GM19099 (cell line): Measurements from ENCODE around the gene C16orf74.
A peak's percentile ranks its signal among the peaks of the same experiment; 100 is the strongest.

Experiments
- POLR2A ChIP-seq: IDR thresholded peaks from 3 replicates; pipeline ENCODE4 v1.6.1; 2011; ENCODE audit warnings: low read depth; ENCODE audit not compliant: insufficient read length; ENCODE audit errors: extremely low read depth

Gene C16orf74

GRCh38 chr16:85704900-85705846 lies 45.7 kb downstream of the C16orf74 start:
- TF ChIP-seq POLR2A: no peak

DNA sequence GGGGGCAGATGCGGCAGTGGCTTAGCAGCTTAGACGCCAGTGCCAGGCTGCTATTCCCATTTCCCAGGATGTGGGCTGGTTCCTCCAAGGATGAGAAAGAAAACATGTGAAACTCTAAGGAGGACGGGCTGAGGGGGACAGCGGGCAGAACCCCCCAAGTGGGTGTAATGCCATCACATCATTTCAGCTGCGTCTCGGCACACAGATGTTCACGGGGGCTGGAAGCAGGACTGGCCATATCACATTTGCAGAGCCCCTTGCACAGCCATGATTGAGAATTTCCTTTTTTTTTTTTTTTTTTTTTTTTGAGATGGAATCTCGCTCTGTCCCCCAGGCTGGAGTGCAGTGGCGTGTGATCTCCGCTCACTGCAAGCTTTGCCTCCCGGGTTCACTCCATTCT lies 46.9 kb downstream of the C16orf74 start:
- TF ChIP-seq POLR2A: no peak

- TF ChIP-seq POLR2A: no peak
Observed at GRCh38 chr16:85699628-85700027, 51.3 kb downstream of the C16orf74 start.

DNA sequence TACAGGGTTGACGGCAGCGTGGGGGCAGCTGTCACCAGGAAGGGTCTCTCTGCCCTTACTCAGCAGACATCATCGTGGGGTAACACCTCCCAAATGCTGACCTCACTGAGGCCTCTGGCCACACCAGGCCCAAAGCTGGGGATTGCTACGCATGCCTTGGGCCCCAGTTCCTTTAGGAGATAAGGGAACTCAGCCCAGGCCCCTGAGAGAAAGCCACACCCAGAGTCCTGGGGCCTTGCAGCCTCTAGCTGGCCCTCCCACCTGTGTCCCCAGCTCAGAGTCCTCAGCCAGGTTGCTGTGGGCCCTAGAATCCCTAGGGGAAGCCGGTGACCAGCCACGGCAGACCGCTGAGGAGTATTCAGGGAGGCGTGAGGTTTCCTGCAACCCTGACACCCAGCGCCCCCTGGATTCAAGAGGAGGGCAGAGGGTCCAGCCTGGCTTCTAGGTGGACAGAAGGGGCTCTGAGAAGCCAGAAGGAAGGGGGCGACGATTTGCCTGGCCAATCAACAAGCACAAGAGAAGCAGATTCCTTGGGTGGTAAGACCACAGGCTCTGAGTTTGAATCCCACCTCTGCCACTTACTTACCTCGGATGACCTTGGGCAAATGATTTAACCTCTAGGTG lies 51.8 kb downstream of the C16orf74 start:
- no peak for TF ChIP-seq POLR2A

GRCh38 chr16:85698459-85698891 lies 52.4 kb downstream of the C16orf74 start:
- TF ChIP-seq POLR2A: no peak

GRCh38 chr16:85697431-85697830 lies 53.5 kb downstream of the C16orf74 start:
- no peak for TF ChIP-seq POLR2A

DNA sequence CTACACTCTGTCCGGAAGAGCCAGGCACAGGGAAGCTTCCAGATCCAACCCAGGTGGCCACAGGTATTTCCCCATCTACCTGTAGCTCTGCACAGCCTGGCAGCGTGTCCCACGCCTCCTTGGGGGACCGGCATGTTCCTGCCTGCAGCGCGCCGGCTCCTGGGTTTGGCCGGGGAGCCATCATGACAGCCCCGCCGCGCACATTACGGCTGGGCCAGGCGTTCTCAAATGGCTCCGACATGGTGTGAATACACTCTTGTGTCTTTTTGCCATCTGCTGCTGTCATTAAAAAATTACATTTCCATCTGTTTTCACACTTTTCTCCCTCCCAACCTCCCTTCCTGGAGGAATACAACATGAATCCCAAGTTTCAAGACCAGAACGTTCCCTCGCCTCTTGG lies 54.1 kb downstream of the C16orf74 start:
- no peak for TF ChIP-seq POLR2A

DNA sequence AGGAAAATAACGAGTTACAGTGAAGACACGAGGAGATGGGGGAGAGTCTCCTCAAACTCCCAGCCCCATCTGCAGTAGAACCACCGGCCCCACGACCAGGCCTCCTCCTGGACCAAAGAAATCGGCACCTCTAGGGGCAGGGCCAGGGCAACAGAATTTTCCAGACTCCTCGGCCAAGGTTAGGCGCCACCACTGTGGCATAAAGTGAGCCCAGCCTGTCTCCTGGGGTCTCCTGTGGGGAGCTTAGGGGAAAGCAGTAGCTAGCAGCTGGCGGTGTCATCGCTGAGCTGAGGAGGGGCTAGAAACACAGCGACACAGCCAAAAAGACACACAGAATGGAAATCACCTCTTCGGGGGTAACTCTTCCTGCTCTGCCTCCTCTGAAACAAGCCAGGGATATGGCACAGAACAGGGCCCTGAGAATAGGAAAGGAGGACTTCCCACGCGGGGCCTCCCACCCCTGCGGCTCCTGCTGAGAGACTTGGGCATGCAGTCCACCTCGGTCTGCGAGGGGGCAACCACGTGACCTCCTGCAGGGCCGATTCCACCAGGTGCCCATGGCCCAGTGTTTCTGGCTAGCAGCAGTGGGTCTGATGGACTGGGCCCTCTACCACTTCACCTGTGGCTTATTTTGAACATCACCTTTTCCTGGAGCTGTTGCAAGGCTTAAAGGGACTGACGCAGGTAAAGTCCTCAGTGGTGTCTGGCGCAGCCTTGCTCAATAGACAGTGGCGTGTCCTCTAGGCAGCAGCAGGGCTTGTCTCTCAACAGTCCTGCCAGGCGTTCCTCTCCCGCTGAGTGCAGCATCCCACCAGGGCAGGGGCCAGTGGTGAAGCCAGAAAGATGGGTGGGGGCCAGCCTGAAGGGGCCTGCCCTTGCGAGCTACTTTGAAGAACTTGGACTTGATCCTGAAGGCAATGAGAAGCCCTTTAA lies 55.4 kb downstream of the C16orf74 start:
- TF ChIP-seq POLR2A: no peak

DNA sequence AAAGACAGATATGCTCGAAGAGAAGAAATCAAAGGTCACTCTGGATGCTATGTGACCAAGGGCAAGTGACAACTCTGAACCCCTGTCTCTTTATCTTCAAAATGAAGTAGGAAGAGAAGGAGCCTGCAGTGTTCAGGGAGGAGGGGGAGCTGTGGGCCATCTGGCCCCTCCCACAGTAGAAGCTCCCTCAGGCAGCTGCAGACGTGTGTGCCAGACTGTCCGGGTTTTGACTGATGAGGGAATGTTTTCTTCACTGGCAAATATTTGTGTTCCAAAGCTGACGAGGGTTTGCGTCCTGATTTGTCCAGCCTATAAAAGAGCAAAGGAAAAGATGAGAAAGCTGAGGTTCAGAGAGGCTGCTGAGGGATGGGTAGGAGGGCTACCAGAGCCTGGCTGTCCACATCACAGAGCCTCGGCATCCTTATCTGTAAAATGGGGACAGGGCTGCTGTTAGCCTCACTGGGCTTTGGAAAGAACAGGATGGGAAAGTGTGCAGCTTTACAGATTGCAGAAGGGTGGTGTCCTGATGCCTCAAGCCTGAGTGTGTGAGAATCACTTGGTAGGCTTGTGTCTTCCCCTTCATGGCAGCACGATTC lies 60.3 kb downstream of the C16orf74 start:
- TF ChIP-seq POLR2A: no peak

GRCh38 chr16:85689950-85690320 lies 61.0 kb downstream of the C16orf74 start:
- TF ChIP-seq POLR2A: no peak

DNA sequence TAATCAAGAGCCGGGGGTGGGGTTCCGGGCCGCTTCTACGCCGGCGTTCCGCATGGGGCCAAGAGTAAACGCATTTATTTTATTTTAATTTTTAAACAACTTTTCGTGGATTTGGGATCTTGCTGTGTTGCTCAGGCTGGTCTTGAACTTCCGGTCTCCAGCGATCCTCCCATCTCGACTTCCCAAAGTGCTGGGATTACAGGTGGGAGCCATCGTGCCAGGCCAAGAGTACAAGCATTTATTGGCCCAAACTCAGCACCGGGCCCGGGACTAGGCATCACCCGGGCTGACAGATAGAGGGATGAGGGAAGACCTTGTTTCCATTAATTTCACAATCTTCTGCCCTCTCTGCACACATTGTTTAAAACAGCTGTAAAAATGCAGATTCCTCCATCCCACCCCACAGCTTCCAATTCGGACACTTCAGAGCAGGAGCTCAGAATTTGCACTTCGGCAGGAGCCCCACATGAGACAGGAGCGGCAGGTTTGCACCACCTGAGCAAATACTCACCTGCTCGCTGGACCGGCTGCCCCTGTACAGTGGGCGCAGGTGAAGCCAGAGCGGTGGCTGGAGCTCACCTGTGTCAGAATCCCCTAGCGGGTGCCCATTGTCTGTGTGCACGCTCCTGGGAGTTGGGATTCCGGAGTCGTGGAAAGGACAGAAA lies 61.5 kb downstream of the C16orf74 start:
- no peak for TF ChIP-seq POLR2A

GRCh38 chr16:85688586-85689284 lies 62.2 kb downstream of the C16orf74 start, which contains the start of gene GINS2:
TSS of gene GINS2 (minus strand) at chr16:85688954. CDS start at chr16:85688898, 56 bp downstream.
- peak; percentile 67 for TF ChIP-seq POLR2A

DNA sequence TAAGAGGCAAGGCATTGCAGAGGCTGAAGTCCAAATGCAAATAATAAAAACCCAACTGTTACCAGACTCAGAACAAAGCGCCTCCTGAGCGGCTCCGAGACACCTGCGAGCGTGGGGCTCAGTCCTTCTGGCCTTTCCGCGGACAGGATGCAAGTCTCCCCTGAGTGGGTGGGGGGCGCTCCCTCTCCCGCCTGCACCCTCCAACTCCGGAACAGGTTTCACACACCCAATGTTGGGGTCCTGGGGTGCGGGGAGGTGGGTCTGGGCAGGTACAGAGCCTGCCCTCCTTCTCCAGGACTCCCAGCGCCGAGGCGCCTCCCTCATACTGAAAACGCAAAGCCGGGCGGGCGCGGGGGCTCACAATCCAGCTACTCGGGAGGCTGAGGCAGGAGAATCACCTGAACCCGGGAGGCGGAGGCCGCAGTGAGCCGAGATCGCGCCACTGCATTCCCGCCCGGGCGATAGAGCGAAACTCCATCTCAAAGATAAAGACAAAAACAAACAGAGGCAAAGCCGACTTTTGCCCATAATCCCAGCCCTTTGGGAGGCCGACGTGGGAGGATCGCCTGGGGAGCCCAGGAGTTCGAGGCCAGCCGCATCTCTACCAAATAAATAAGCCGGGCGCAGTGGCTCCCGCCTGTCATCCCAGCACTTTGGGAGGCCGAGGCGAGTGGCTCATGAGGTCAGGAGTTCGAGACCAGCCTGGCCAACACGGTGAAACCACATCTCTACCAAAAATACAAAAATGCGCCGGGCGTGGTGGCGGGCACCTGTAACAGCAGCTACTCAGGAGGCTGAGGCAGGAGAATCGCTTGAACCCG lies 63.0 kb downstream of the C16orf74 start:
- TF ChIP-seq POLR2A: no peak
